ENCODE data around the gene EID2B.

EID2B gene

DNA sequence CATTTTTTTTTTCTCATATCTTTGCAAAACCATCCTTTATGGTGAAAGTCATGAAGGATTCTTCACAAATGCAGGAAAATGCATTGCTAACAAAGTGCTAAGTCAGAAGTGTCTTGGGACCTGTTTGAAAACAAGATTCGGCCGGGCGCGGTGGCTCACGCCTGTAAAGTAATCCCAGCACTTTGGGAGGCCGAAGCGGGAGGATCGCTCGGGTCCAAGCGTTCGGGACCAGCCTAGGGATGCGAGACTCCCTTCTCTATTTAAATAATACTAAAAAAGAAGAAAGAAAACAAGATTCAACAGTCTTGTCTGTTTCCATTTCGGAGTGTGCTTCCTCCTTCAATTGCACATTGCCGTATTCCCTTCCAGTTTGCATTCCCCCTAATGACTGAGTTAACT is 819 bp downstream of the EID2B start:
- no peak for DNase-seq (ENCODE audit: low read depth)

DNA sequence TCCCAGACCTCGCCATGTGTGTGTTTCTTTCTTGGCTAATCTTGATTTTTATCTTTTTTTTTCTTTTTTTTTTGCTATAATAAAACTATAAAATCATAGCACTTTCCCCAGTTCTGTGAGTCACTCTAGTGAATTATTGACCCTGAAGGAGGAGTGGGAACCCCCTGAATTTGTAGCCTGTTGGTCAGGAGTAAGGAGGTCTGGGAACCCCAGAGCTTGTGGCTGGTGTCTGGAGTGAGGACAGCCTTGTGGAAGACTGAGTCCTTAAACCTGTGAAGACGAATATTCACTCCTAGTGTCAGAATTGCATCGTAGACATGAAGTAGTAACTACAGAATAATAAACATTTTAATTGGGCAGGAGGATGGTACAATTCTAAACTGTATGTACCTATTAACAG is 7.4 kb downstream of the EID2B start:
- no peak for DNase-seq (ENCODE audit: low read depth)

DNA sequence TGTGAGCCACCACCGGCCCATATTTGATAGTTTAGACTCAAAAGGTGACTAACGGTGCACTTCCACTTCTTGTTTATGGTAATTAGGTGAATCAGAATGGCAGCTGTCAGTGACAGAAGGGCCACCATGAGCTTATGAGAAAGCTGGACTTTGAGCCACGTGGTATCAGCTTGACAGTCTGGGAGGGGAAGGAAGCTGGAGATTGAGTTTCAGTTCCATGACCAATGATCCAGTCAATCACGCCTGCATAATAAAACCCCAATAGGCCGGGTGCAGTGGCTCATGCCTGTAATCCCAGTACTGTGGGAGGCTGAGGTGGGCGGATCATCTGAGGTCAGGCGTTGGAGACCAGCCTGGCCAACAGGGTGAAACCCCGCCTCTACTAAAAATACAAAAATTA is 8.2 kb downstream of the EID2B start:
- no peak for DNase-seq (ENCODE audit: low read depth)

DNA sequence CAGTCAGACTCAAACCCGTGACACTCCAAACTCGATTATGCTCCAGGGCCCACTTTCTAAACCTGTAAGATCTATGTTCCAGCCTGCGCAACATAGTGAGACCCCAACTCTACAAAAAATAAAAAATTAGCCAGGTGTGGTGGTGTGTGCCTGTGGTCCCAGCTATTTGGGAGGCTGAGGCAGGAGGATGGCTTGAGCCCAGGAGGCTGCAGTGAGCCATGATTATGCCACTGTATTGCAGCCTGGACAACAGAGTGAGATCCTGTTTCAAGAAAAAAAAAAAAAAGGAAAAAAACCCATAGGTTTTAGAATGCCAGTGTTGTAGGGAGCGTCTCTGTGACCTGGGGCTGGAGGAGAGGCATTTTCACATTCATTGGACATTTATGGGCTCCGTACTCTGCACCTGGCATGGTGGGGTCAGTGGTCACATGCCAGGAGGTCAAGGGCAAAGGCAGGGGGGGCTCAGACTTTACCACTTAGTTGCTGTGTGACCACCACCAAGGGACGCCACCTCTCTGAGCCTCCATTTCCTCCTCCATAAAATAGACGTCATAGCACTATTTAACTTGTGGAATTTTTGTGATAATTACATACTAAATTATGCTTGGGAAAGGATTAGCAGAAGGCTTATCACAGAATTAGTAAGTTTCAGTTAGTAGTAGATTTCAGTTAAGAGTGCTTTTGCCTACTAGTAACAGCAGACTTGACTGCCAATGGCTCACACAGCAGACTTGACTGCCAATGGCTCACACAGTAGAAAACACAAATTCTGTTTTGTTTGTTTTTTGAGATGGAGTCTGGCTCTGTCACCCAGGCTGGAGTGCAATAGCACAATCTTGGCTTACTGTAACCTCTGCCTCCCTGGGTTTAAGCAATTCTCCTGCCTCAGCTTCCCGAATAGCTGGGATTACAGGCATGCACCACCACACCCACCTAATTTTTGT is 11.8 kb downstream of the EID2B start:
- DNase-seq (ENCODE audit: low read depth) = no peak

DNA sequence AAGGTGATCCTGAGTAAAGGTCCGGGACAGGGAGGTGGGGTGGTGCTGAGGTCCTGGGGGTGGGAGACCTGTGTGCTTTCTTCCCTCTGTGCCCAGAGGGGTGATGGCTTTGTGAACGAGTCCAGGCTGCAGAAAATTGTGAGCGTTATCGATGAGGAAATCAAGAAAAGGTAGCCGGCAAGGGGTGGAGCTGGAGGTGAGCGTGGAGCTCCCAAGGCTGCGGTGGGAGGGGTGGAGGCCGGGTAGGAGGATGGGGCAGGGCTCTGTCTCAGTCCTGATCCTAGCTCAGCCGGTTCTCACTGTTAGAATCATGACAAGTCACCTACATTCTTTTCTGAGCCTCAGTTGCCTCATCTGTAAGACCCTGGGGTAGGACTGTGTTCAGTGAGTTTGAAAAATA is 13.7 kb downstream of the EID2B start:
- DNase-seq (ENCODE audit: low read depth) = no peak

DNA sequence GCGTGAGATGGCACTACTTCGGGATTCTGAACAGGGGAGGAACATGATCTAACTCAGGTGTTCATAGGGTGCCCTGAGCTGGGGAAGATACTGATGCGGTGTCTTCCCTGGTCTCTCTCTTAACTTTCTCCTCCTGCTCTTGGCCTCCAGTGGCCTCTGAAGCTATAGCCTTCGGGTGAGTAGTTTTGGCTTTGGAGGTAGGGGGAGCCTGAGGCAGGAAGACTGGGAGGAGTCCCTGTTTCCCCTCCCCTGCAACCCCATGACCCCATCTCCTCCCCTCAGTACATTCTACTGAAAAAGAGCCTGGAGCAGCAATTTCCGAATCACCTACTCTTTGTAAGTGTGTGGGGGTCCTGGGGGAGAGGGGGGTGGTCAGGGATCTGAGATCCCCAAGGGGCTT is 14.2 kb downstream of the EID2B start:
- no peak for DNase-seq (ENCODE audit: low read depth)

DNA sequence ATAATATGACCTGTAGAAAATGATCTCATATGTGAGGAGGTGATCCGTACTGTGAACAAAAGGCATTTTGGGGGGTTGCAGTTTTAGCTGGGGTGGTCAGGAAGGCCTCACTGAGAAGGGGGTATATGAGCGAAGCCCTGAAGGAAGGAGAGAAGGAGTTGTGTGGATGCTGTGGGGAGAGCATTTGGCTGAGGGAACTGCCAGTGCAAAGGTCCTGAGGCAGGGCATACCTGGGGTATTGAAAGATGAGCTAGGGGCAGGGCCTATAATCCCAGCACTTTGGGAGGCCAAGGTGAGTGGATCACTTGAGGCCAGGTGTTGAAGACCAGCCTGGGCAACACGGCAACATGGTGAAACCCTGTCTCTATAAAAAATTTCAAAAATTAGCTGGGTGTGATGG is 15.2 kb downstream of the EID2B start:
- DNase-seq (ENCODE audit: low read depth) = no peak

DNA sequence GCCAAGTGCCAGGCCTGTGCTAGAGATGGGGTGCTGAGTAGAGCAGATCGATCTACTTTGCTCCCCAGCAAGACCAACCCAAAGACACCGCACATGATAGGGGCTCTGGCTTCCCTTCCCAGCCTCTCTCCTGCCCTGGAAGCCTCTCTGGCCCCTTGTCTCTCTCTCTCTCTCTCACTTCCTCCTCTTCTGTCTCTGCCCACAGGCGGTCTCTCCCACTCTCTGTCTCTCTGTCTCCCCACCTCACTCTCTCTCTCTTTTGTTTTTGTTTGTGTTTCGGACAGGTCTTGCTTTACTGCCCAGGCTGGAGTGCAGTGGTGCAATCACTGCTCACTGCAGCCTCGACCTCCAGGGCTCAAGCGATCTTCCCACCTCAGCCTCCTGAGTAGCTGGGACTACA is 16.4 kb downstream of the EID2B start:
- DNase-seq (ENCODE audit: low read depth) = no peak

DNA sequence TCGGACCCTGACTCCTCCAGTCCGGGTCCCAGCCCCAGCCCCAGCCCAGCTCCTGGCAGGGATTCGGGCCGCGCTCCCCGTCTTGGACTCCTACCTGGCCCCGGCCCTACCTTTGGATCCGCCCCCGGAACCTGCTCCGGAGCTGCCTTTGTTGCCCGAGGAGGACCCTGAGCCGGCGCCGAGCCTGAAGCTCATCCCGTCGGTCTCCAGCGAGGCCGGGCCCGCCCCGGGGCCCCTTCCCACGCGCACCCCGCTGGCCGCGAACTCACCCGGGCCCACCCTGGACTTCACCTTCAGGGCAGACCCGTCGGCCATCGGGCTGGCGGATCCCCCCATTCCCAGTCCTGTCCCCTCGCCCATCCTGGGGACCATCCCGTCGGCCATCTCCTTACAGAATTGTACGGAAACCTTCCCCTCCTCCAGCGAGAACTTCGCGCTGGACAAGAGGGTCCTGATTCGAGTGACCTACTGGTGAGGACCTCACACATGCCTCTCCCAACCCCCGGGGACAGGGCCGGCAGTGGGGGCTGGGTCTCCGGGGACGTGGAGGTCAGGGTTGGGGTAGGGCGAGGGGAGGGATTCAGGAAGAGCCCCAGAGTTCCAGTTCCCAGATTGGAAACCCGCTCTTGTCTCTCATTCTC is 17.0 kb downstream of the EID2B start:
- no peak for DNase-seq (ENCODE audit: low read depth)

DNA sequence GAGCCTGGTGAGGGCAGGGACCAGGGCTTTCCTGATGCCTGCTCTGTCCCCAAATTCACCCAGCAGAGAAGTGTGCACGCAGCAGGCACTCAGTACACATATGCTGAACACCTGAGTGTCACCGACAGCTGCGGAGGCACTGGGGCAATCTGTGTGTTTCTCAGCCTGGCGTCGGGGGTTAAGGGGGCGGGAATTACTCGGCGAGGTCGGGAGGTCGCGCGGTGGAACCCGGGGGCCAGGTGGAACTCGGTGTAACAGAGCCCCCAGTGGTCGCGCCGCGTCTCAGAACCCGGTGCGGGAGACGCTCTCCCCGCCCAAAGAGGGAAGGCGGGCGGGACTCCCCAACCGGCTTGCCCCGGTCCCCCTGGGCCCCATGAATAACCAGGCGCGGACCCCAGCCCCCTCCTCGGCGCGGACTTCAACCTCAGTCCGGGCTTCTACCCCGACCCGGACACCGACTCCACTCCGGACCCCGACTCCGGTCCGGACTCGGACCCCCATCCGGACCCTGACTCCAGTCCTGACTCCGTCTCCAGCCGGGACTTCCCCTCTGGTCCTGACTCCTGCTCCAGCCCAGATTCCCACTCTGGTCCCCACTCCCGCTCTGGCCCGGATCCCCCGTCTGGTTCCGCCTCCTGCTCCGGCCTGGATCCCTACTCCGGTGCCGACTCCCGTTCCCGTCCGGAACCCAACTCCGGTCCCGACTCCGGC is 17.7 kb downstream of the EID2B start, which contains the start of gene SELENOV:
SELENOV (plus strand) TSS at position 300 of the 711 bp plus-strand sequence; CDS start at position 374, 74 bp downstream.
- no peak for DNase-seq (ENCODE audit: low read depth)

DNA sequence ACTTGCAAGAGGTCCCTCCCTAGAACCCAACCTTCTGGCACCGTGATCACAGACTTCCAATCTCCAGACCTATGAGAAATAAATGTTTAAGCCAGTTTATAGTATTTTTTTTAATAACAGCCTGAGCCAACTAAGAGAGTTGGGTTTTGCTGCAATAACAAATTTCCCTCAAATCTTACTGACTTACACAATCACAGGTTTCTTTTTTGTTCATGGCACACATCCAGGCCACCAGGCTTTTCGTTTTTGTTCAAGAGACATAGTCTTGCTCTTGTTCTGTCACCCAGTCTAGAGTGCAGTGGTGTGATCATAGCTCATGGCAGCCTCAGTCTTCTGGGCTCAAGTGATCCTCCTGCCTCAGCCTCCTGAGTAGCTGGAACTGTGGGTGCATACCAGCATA is 19.7 kb downstream of the EID2B start:
- no peak for DNase-seq (ENCODE audit: low read depth)

DNA sequence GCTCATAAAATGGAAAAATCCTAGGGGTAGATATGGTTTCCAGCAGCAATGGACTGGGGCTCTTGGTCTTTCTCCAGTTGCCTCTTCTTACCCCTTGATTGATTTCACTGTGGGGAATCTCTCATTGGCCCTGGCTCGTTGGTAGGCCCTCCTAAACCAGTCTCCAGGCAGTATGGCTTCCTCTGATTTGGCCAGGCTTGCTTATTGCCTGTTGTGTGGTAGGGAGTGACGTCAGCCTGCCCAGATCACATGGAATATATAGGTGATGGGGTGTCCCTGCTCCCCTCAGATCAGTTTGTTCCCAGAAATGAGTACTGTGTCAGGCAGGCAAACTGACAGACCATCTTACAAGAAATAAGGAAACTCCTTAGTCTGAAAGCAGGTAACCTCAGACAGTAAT is 23.4 kb downstream of the EID2B start:
- no peak for DNase-seq (ENCODE audit: low read depth)

DNA sequence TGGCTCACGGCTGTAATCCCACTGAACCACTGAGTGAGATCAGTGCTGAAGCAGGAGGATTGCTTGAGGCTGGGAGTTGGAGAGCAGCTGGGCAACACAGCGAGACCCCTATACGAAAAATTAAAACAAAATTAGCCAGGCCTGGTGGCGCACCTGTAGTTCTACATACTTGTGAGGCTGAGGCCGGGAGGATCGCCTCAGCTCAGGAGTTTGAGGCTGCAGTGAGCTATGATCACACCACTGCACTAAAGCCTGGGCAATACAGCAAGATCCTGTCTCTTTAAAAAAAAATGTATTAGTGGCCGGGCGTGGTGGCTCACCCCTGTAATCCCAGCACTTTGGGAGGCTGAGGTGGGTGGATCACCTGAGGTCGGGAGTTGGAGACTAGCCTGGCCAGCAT is 24.0 kb downstream of the EID2B start:
- no peak for DNase-seq (ENCODE audit: low read depth)

DNA sequence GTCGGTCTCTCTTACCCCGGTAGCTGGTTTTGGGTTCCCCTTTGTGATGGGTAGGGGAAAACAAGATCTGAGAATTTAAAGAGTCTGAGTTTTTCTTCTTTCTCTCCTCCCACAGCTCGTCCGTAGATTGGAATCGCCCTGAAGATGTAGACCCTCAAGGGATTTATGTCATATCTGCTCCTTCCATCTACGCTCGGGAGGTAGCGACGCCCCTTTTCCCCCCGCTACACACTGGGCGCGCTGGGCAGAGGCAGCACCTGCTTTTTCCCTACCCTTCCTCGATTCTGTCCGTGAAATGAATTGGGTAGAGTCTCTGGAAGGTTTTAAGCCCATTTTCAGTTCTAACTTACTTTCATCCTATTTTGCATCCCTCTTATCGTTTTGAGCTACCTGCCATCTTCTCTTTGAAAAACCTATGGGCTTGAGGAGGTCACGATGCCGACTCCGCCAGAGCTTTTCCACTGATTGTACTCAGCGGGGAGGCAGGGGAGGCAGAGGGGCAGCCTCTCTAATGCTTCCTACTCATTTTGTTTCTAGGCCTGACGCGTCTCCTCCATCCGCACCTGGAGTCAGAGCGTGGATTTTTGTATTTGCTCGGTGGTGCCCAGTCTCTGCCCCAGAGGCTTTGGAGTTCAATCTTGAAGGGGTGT is 24.8 kb downstream of the EID2B start:
- DNase-seq (ENCODE audit: low read depth) = no peak

DNA sequence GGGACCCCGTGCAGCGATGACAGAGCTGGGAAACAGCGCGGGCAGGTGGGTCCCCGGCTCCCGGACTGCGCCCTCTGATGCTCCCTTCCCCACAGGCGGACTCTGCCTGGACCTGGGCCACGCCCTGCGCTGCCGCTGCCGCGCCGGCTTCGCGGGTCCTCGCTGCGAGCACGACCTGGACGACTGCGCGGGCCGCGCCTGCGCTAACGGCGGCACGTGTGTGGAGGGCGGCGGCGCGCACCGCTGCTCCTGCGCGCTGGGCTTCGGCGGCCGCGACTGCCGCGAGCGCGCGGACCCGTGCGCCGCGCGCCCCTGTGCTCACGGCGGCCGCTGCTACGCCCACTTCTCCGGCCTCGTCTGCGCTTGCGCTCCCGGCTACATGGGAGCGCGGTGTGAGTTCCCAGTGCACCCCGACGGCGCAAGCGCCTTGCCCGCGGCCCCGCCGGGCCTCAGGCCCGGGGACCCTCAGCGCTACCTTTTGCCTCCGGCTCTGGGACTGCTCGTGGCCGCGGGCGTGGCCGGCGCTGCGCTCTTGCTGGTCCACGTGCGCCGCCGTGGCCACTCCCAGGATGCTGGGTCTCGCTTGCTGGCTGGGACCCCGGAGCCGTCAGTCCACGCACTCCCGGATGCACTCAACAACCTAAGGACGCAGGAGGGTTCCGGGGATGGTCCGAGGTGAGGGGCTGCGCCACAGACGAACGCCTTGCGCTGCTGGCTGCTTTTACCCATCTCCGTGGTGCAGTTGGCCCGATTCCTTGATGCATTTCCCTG is 25.5 kb downstream of the EID2B start:
- no peak for DNase-seq (ENCODE audit: low read depth)

DNA sequence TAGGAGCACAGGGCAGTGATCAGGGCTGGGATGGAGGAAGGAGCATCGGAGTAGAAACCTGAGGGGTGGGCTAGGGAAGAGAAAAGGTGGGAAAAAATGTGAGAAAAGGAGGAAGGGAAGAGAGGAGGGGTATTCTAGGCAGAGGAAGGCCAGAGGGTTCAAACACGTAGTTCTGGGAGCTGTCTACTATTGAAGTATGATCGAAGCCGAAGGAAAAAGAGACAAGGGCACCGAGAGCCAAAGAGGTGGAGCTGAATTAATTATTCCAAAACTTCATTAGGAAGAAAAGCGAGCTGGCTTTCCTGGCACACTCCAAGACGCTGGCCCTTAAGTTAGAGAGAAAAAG is 26.1 kb downstream of the EID2B start:
- no peak for DNase-seq (ENCODE audit: low read depth)

DNA sequence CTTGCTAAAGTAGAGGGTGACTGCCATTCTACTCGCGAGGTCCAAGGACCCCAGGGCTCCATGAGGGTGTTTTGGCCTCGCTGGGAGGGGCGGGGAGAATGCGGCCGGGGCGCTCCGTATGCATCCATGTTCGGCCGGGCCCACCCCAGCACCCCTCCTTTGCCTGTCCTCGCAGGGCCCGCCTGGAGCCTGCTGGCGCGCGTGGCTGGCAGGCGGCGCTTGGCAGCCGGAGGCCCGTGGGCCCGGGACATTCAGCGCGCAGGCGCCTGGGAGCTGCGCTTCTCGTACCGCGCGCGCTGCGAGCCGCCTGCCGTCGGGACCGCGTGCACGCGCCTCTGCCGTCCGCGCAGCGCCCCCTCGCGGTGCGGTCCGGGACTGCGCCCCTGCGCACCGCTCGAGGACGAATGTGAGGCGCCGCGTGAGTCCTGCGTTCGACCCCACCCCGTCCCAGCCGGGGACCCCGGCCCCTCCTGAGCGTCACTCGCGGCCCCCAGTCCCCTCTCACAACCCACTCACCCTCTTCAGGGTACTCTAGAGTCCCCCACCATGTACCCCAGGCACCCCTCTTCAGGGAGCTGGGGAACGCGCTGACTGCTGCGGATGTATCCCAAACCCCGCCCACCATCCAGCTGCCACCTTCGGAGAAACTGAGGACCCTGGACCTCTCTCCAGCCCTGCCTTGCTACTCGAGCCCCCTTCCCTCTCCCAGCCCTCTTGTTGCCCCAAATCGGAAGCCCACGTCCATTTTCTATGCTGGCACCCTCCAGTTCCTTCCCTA is 29.8 kb downstream of the EID2B start:
- DNase-seq (ENCODE audit: low read depth) = peak; percentile 58

DNA sequence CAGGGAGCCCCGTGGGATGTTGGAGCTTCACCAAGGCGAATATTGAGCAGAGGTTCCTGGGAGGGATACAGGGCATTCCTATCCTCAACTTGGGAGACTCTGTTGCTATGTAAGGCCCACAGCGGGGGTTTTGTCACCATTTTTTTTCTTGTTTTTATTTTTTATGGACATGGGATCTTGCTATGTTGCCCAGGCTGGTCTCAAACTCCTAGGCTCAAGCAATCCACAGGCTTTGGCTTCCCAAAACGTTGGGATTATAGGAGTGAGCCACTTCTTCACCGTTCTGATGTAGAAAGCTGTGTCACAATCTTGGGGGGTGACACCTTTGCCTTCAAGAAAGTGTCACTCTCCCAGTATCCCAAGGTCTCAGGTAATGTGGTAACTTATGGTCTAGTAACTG is 31.3 kb downstream of the EID2B start:
- no peak for DNase-seq (ENCODE audit: low read depth)

DNA sequence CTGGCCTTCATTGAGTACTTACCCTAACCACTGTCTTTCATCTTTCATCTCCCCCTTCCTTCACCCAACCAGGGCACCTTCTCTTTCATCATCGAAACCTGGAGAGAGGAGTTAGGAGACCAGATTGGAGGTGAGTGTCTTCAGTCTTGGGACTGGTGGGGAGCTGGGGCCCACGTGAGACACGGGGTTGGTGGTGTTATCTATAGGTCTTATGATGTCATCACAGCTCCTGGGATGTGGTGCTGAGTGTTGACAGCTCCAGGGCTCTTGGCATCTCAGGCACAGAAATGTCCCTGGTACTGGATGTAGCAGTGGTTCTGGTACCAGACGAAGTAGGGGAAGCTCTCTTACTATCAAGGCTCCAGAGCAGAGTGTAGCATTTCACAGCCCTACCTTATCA is 32.1 kb downstream of the EID2B start:
- no peak for DNase-seq (ENCODE audit: low read depth)

DNA sequence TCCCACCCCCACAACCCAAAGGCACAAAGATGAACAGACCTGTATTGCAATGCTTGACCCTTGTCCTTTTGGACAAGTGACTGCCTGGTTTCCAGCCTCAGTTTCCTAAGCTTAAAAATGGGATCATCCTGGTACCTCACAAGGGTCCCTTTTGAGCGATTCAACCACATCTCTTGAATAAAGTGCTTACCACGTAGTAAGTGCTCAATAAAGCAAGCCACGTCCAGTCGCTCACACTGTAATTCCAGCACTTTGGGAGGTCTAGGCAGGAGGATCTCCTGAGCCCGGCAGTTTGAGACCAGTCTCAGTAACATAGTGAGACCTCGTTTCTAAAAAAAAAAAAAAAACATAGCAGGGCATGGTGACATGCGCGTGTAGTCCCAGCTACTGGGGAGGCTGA is 32.7 kb downstream of the EID2B start:
- DNase-seq (ENCODE audit: low read depth) = no peak
